GM18870 (cell line): Measurements from ENCODE around the gene PHETA1.
"Not testable (repeated sequence)": the region's sequence is repeated elsewhere in the genome, so short reads cannot be mapped to it uniquely, and the experiment has no call there.

ENCODE experiments used
- ATAC-seq: cut with Tn5 transposase; IDR thresholded peaks from one replicate; pipeline ENCODE4 v1.9.1; 2021; ENCODE audit warnings: moderate library complexity; ENCODE audit not compliant: unreplicated experiment

PHETA1 gene

GRCh38 chr12:111352296-111352993 lies 16.4 kb downstream of the PHETA1 start:
- no peak for ATAC-seq

- no peak for ATAC-seq
Observed at GRCh38 chr12:111351026-111351425, 17.9 kb downstream of the PHETA1 start.

- ATAC-seq: no peak
Observed at GRCh38 chr12:111349748-111350520, 19.0 kb downstream of the PHETA1 start.

- no peak for ATAC-seq
Observed at GRCh38 chr12:111349101-111349747, 19.7 kb downstream of the PHETA1 start.

GRCh38 chr12:111347891-111348644 lies 20.8 kb downstream of the PHETA1 start:
- no peak for ATAC-seq

- no peak for ATAC-seq
Observed at GRCh38 chr12:111344254-111344875, 24.5 kb downstream of the PHETA1 start.

- ATAC-seq: no peak
Observed at GRCh38 chr12:111343181-111343580, 25.7 kb downstream of the PHETA1 start.

- no peak for ATAC-seq
Observed at GRCh38 chr12:111342376-111342775, 26.5 kb downstream of the PHETA1 start.

- ATAC-seq: no peak
Observed at GRCh38 chr12:111341426-111342065, 27.3 kb downstream of the PHETA1 start.

GRCh38 chr12:111340680-111341079 lies 28.2 kb downstream of the PHETA1 start:
- ATAC-seq: not testable (repeated sequence)

- ATAC-seq: no peak
Observed at GRCh38 chr12:111340231-111340630, 28.7 kb downstream of the PHETA1 start.

- no peak for ATAC-seq
Observed at GRCh38 chr12:111339321-111339938, 29.5 kb downstream of the PHETA1 start.

- no peak for ATAC-seq
Observed at GRCh38 chr12:111338096-111338495, 30.8 kb downstream of the PHETA1 start.

- no peak for ATAC-seq
Observed at GRCh38 chr12:111337371-111337770, 31.5 kb downstream of the PHETA1 start.

GRCh38 chr12:111336411-111336810 lies 32.5 kb downstream of the PHETA1 start:
- not testable (repeated sequence) for ATAC-seq

GRCh38 chr12:111335811-111336210 lies 33.1 kb downstream of the PHETA1 start:
- no peak for ATAC-seq

GRCh38 chr12:111335301-111335700 lies 33.6 kb downstream of the PHETA1 start:
- not testable (repeated sequence) for ATAC-seq

- no peak for ATAC-seq
Observed at GRCh38 chr12:111334393-111334915, 34.4 kb downstream of the PHETA1 start.
